GM23248 (cell line): ENCODE results near the gene CNOT3.

Experiments
- EZH2 ChIP-seq: fragments of 200-600 bp; sonication (generic); IDR thresholded peaks from 2 replicates; pipeline ENCODE4 v1.6.1; 2018; ENCODE audit warnings: antibody characterized with exemption, mild to moderate bottlenecking; ENCODE audit not compliant: insufficient read depth, poor library complexity, severe bottlenecking
- EZH2phosphoT487 ChIP-seq: fragments of 200-600 bp; sonication (generic); IDR thresholded peaks from 2 replicates; pipeline ENCODE4 v1.6.1; 2018; ENCODE audit warnings: antibody characterized with exemption, moderate library complexity, mild to moderate bottlenecking, low read depth; ENCODE audit not compliant: insufficient read depth

DNA sequence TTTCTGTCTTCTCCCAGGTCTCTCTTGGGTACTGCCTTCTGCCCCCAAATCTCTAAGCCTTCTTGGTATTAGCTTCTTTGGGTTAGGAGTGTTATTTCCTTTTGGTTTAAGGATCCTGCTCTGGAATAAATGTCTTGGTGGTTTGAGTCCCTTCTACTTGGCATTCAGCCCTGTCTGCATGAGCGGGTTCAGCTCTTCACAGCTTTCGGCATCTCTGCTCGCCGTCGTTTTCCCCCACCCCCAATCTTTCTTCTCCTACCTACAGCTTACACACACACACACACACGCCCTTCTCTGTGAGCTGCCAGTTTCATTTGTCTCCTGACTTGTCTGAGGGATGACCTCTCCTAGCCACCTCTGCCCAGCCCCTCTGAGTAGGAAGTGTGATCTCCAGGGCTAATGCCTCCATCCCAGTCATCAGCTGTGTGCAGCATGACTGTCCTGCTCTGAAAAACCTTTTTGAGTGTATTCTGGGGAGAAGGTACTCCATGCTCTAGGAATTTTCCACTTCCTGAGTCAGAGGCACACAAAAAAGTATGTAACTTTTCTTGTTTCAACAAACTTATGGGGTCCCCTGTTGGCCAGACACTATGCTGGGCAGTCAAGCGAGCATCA lies 4.7 kb downstream of the CNOT3 start:
- TF ChIP-seq EZH2 (no peak), EZH2phosphoT487 (no peak)
